NOMO-1 treated with DMSO at 0.1 percent for 48 hours (cell line): ENCODE measurements around the gene SUPT3H.

Source experiments
- DNase-seq: peaks from one replicate; lab custom pipeline; 2025; ENCODE audit not compliant: unreplicated experiment; lab: John Stamatoyannopoulos, UW

SUPT3H gene

GRCh38 chr6:44806656-44807055 is 571.1 kb downstream of the SUPT3H start:
- no peak for DNase-seq

DNA sequence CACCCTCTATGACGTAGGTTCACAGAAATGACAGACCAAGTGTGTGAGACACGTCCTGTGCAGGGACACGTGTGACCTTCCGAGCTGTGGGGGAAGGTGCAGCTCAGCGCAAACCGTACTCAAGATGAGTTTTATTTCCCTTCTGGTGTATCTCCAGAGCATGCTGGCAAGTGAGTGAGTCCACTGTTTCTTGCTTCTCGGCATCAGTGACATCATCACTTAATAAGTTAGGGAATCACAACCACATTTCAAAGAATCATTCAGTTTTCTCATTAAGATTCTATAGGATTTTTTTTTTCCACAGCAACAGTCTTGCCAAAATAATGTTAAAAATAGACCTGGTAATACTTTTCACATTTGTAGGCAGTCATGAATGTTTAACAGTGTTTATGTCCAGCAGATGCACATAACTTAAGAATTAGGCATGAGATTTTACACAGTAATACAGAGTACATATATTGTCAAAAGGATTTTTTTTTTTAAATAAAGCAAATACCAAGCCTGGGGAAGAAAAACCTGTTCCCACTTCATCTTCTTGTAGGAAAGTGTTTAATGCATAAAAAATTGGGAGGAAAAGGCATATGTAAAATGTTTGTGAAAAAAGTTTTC is 572.4 kb downstream of the SUPT3H start:
- no peak for DNase-seq

- DNase-seq: no peak
Observed at GRCh38 chr6:44804546-44805159, 573.1 kb downstream of the SUPT3H start.

DNA sequence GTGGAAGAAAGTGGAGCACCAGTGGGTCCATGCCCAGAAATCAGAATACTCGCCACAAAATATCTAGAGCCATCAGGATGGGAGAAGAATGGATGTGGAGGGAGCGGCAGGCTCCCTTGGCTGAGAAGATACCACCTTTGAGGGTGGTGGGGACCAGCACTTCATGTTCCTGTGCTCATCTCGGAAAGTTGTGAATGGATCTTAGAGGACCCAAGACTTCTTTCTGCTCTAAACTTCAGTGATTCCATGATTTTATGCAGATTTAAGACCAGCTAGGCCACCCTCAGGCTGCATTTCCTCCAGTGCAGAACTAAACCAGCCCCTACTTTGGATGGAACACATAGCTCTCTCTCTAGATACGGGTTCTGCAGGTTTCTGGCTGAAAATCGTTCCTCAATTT is 573.7 kb downstream of the SUPT3H start:
- DNase-seq: no peak

DNA sequence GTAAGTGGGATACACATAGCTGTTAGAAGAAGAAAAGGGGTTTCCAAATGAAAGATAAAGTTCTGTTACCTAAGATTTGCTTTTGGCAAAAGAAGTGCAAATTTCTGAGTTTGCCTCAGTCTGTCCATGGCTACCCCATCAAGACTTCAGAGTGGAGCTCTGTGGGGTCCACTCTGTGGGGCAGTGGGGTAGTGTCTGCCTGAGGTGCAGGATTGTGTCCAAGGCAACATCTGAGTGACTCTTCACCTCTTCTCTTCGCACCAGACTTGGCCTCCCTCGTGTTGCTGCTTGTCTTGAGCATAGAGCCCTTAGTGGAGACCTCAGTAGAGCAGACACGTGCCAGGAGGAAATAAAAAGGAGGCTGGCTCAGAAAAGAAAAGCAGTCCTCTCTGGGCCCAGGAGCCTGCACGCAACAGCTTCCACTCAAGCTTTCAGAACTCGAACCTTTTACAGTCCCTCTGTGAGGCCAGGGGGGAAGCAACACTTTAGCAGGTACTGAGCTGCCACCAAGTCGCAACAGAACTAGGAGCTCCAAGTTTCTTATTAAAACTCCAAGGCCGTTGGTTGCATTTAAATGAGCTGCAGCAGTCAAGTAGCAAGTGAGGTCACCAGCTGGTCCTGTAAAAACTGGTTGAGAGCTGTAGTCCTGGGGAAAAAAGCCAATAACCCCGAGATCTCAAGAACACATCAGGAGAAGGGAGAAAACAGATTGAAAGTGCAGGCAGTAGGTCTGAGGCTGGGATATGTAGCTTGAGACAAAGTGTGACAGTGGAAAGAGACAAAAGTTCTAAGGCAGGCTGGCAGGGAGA is 576.7 kb downstream of the SUPT3H start:
- no peak for DNase-seq

- no peak for DNase-seq
Observed at GRCh38 chr6:44800171-44800783, 577.5 kb downstream of the SUPT3H start.

DNA sequence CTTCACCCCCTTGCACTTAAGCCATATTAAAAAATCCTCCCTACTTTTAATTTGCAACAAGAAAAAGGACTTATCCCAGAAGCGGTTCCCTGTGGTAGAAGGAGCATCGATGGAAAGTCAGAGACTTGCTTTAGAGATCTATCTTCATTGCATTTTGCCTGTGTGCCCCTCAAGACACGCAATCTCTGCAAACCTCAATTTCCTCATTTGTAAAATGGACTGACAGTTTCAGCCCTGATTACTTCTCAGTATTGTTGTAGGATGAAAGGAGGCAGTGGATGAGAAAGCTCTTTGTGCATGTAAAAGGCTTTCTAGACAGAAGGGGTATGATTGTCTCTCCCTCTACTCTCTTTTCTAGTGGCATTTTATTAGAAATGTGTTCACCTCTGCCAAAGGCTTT is 580.0 kb downstream of the SUPT3H start:
- no peak for DNase-seq

- DNase-seq: no peak
Observed at GRCh38 chr6:44795326-44795725, 582.4 kb downstream of the SUPT3H start.

- DNase-seq: no peak
Observed at GRCh38 chr6:44789806-44790205, 587.9 kb downstream of the SUPT3H start.

DNA sequence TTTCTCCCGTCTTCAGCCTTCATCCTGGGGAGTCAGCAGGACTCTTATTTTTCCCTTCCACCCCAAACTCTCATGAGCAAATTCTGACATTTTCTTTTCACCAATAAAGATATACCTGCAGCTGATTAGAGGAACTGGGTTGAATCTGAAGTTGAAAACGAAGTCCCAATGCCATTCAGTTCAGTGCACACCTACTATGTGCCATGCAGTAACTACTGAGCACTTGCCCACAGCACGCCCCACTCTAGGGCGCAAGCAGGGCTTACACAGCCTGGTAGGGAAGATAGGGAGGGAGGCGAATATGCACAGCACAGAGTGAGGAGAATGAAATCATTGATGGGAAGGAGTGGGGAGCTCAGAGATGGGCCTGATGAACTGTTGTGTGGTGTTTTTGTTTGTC is 588.7 kb downstream of the SUPT3H start:
- no peak for DNase-seq

GRCh38 chr6:44788387-44788981 is 589.2 kb downstream of the SUPT3H start:
- no peak for DNase-seq

GRCh38 chr6:44787254-44787834 is 590.4 kb downstream of the SUPT3H start:
- no peak for DNase-seq

DNA sequence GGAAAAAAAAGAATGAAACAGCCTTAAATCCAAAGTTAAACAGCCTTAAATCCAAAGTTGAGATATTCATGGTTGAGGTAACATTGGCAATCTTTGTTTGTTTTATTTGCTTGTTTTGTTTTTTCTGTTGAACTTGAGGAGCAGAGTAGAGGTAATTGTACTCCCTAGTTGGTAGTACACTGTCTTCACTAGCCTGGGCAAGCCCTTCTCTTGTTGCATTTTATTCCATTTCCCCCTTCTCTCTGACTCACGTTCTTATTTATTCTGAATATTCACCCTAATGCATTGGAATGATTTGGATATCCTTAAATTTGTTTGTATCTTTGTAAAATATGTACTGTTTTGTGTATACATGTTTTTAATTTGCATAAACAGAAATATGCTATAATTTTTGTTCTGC is 592.6 kb downstream of the SUPT3H start:
- no peak for DNase-seq

DNA sequence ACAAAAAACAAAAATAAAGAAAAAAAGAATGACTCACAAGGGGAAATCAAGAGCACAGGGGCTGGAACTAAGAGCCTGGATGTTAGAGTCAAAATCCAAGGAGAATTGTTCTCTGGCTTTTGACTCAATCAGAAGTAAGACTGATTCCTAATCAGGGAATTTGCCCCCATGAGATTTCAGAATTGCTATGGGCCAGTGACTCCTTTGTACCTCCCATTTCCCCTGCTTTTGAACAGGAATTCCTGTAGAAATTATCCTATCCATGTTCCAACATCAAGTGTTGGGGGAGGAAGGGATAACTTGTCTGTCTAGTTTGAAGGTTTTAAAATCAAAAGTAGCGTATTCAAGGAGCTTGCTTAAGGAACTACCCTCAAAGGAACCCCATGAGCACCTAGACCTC is 593.5 kb downstream of the SUPT3H start:
- no peak for DNase-seq

DNA sequence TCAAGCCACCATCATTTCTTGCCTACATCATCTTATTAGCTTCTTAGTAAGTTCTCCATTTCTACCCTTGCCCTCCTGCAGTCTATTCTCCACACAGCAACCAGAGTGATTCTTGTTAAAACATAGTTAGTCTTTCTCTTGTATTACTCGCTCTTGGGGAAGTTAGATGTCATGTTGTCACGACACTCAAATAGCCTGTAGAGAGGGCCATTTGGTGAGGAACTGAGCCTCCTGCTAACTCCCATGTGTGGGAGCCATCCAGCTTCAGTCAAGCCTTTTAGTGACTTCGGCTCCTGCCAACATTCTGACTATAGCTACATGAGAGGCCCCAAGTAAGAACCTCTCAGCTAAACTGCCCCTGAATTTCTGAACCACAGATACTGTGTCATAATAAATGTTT is 594.8 kb downstream of the SUPT3H start:
- no peak for DNase-seq

GRCh38 chr6:44781912-44782597 is 595.7 kb downstream of the SUPT3H start:
- DNase-seq: no peak

DNA sequence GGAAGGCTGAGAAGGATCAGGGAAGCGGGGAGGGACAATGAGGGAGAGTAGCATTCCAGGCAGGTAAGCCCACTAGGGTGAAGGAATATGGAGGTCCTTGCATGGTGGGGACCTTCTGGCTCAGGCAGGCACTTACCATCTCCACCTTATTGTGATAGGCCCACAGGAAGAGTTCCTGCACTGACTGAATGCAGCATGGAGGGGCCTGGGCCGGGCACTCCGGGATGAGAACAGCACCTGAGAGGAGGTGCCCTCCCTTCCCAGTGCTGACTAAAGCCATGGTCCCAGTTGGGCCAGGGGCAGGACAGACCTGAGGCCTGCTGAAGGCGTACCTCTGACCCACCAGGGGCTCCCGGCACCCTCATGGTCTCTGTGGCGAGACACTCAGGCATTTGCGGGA is 597.6 kb downstream of the SUPT3H start:
- DNase-seq: no peak

DNA sequence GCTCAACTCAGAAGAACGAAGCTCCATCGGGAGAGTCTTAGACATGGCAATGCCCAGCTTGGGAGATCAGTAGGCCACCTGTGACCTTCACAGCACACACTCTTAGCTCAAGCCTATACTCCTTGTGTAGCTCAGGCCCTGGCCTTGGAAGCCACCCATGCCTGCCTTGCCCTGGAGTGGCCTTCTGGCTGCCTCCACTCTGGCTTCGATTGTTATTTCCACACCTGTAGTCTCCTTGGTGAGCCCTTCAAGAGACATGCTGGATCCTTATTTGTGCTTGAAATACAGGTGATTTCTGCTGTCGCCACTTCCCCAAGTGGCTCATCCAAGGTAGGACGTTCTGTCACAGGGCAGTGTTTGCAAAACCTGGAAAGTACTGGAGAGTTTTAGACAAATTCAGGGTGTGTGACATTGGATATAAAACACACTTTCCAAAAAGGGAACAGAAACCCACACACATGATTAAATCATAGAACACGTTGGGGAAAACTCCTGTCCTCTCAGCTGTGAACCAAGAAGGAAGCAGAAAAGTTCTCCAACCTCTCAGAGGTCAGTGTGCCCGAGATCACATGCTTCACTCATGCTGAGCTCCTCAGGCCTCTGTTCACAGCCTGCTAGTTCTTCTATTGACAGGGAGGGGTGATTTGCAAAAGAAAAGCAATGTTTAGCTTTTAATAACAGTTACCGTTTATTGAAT is 598.5 kb downstream of the SUPT3H start:
- peak; percentile 95 for DNase-seq
